ENCODE measurements around the gene LRSAM1. TPM values are rescaled to one million over a fixed set of nuclear protein-coding genes. Genes with fewer than 3 reads are reported as not detected.

The LRSAM1 gene
- total and polyA plus RNA-seq, 2 donors from 2014 or later = 15.8 to 24.6 TPM

- intact Hi-C loops (cut with DNase I) = no loop called here
- DNase-seq = no peak
- Histone ChIP-seq H3K9ac (ENCODE audit: low read length in 3 of 3) (no peak overlapping the region), H3K4me1 (ENCODE audit: control insufficient read depth in 2 of 3, insufficient read depth in 2 of 3, low read depth in 1 of 3, low read length in 3 of 3) (no peaks in the 10 kb centered on the region), H3K27me3 (ENCODE audit: control insufficient read depth, insufficient read depth, low read length) (no peaks in the 10 kb centered on the region), H3K4me3 (ENCODE audit: low read length in 3 of 3) (no peak overlapping the region), H3K9me3 (ENCODE audit: control insufficient read depth in 2 of 3, insufficient read depth in 1 of 3, low read length in 3 of 3) (no peaks in the 10 kb centered on the region), H3K36me3 (ENCODE audit: control insufficient read depth in 2 of 3, insufficient read depth in 3 of 3, low read length in 3 of 3) (peaks cover 0 to 11% (median 0%) of the 10 kb centered on the region in 3 donors), H3K27ac (ENCODE audit: low read depth in 2 of 2, low read length in 2 of 2) (peak overlapping the region; percentile 32 to 61)
- TF ChIP-seq CTCF (IDR thresholded peaks at IDR 0.05; ENCODE audit: borderline replicate concordance, extremely low read depth, insufficient read depth) = no peak
- FAIRE-seq = no peak
These were observed 58.6 kb downstream of the LRSAM1 start for GRCh38 chr9:127509955-127510299.

- no peaks in the 10 kb centered on the region for H3K9me3 ChIP-seq (ENCODE audit: control insufficient read depth in 2 of 3, insufficient read depth in 1 of 3, low read length in 3 of 3)
- no peak overlapping the region for H3K9ac ChIP-seq (ENCODE audit: low read length in 3 of 3)
- intact Hi-C loops (cut with DNase I) = no loop called here
- TF ChIP-seq CTCF (IDR thresholded peaks at IDR 0.05; ENCODE audit: borderline replicate concordance, extremely low read depth, insufficient read depth) = no peak
- H3K27ac ChIP-seq (ENCODE audit: low read depth in 2 of 2, low read length in 2 of 2) = no peak overlapping the region
- peaks cover 0 to 3% (median 0%) of the 10 kb centered on the region in 3 donors for H3K36me3 ChIP-seq (ENCODE audit: control insufficient read depth in 2 of 3, insufficient read depth in 3 of 3, low read length in 3 of 3)
- FAIRE-seq (no peak), DNase-seq (no peak)
- peaks cover 0 to under 1% (median 0%) of the 10 kb centered on the region in 3 donors for H3K4me1 ChIP-seq (ENCODE audit: control insufficient read depth in 2 of 3, insufficient read depth in 2 of 3, low read depth in 1 of 3, low read length in 3 of 3)
- H3K27me3 ChIP-seq (ENCODE audit: control insufficient read depth, insufficient read depth, low read length) = no peaks in the 10 kb centered on the region
- no peak overlapping the region for H3K4me3 ChIP-seq (ENCODE audit: low read length in 3 of 3)
These were observed 63.2 kb downstream of the LRSAM1 start for GRCh38 chr9:127514468-127514867.

- Histone ChIP-seq H3K27ac (ENCODE audit: low read depth in 2 of 2, low read length in 2 of 2) (no peak overlapping the region), H3K9me3 (ENCODE audit: control insufficient read depth in 2 of 3, insufficient read depth in 1 of 3, low read length in 3 of 3) (no peaks in the 10 kb centered on the region), H3K27me3 (ENCODE audit: control insufficient read depth, insufficient read depth, low read length) (no peaks in the 10 kb centered on the region), H3K9ac (ENCODE audit: low read length in 3 of 3) (no peak overlapping the region), H3K36me3 (ENCODE audit: control insufficient read depth in 2 of 3, insufficient read depth in 3 of 3, low read length in 3 of 3) (peaks cover 0 to 3% (median 0%) of the 10 kb centered on the region in 3 donors), H3K4me1 (ENCODE audit: control insufficient read depth in 2 of 3, insufficient read depth in 2 of 3, low read depth in 1 of 3, low read length in 3 of 3) (peaks cover 0 to 15% (median 0%) of the 10 kb centered on the region in 3 donors), H3K4me3 (ENCODE audit: low read length in 3 of 3) (no peak overlapping the region)
- no peak for FAIRE-seq
- TF ChIP-seq CTCF (IDR thresholded peaks at IDR 0.05; ENCODE audit: borderline replicate concordance, extremely low read depth, insufficient read depth) = no peak
- intact Hi-C loops (cut with DNase I) = no loop called here
- peak in 1 of 5 donors; percentile 67 for DNase-seq
These were observed 65.7 kb downstream of the LRSAM1 start for GRCh38 chr9:127516835-127517607.

Measured in kidney (tissue), 14 donors.